HCT116 (cell line): Measurements from ENCODE around the gene ROR2. TPM values are rescaled to one million over a fixed set of nuclear protein-coding genes. Genes with fewer than 3 reads are reported as not detected.

Experiments used
- ATAC-seq: fragments of 200-7000 bp; cut with Tn5 transposase; 2 replicates; pipeline ENCODE4 v1.9.1; 2020; ENCODE audit warnings: mild to moderate bottlenecking, moderate library complexity
- BruUV-seq: library from RNA; stranded (reverse); fragments of 400-500 nt; replicated peaks from 2 replicates; lab custom pipeline; 2021; lab: Mats Ljungman, UMichigan
- CTCF ChIA-PET: fragments of 300-600 bp; sonication (Branson Sonifier 250); formaldehyde crosslinking; loops from one replicate; lab custom pipeline; 2021; ENCODE audit warnings: antibody characterized with exemption; lab: Charles Lee
- POLR2A ChIA-PET: fragments of 300-600, 350-600 bp; sonication (Branson Sonifier 250); formaldehyde crosslinking; loops from one replicate; lab custom pipeline; 2021; ENCODE audit warnings: antibody characterized with exemption; lab: Charles Lee
- RAD21 ChIA-PET, 2 experiments: fragments of 300-600 bp; sonication (Branson Sonifier 250); formaldehyde crosslinking; loops; one replicate each; lab custom pipeline; 2023; ENCODE audit warnings: low total read pairs in 2 of 2; ENCODE audit not compliant: uncharacterized antibody in 2 of 2, unreplicated experiment in 2 of 2, low non-redundant PET in 1 of 2; lab: Charles Lee
- DNase-seq: peaks from one replicate; pipeline ENCODE4 v3.0.0-alpha.2; 2010; ENCODE audit warnings: low read depth, low spot score
- H2AFZ ChIP-seq: fragments of 200-600 bp; shearing (Covaris generic), sonication (generic); 2 replicates; pipeline ENCODE4 v1.6.1; 2017; ENCODE audit warnings: low read depth, mixed run types, mixed read lengths, antibody characterized with exemption, low read length; ENCODE audit not compliant: poor library complexity, severe bottlenecking
- H3K27ac ChIP-seq: 2 replicates; pipeline ENCODE4 v1.5.1; 2012; ENCODE audit warnings: low read depth, low read length
- H3K27me3 ChIP-seq: fragments of 200-600 bp; sonication (generic); 2 replicates; pipeline ENCODE4 v1.6.1; 2016; ENCODE audit warnings: mixed run types, low read length, mixed read lengths; ENCODE audit not compliant: insufficient read depth
- H3K36me3 ChIP-seq, 2 experiments: fragments of 200-500 bp in 1 of 2; fragments of 200-600 bp in 1 of 2; sonication (Bioruptor generic) in 1 of 2; sonication (generic) in 1 of 2; 2 replicates each; pipeline versions ENCODE4 v1.5.1 to v1.6.1; 2014 to 2016; ENCODE audit warnings: low read length in 2 of 2, inconsistent platforms in 1 of 2, mixed read lengths in 1 of 2, mixed run types in 1 of 2; ENCODE audit not compliant: insufficient read depth in 2 of 2, control insufficient read depth in 1 of 2
- H3K4me1 ChIP-seq, 2 experiments: fragments of 200-600 bp in 1 of 2; sonication (generic) in 1 of 2; 2 replicates each; pipeline versions ENCODE4 v1.5.1 to v1.6.1; 2012 to 2017; ENCODE audit warnings: low read length in 2 of 2, inconsistent platforms in 1 of 2, mild to moderate bottlenecking in 1 of 2, mixed read lengths in 1 of 2, mixed run types in 1 of 2, moderate library complexity in 1 of 2; ENCODE audit not compliant: insufficient read depth in 2 of 2, control insufficient read depth in 1 of 2
- H3K4me2 ChIP-seq: fragments of 200-600 bp; sonication (generic); 2 replicates; pipeline ENCODE4 v1.6.1; 2017; ENCODE audit warnings: mixed run types, low read length, mixed read lengths
- H3K4me3 ChIP-seq, 2 experiments: fragments of 200-600 bp in 1 of 2; sonication (generic) in 1 of 2; replicated peaks in 1 of 2; 2 replicates each; pipeline ENCODE4 v1.5.1; 2011 to 2016; ENCODE audit warnings: low read length in 2 of 2, control low read depth in 1 of 2, low read depth in 1 of 2, mild to moderate bottlenecking in 1 of 2, mixed read lengths in 1 of 2, mixed run types in 1 of 2
- H3K79me2 ChIP-seq: fragments of 200-600 bp; sonication (generic); 2 replicates; pipeline ENCODE4 v1.6.1; 2017; ENCODE audit warnings: mild to moderate bottlenecking, mixed run types, low read length, moderate library complexity, mixed read lengths; ENCODE audit not compliant: insufficient read depth
- H3K9ac ChIP-seq: fragments of 200-600 bp; sonication (generic); 2 replicates; pipeline ENCODE4 v1.6.1; 2016; ENCODE audit warnings: low read length, mixed read lengths
- H3K9me2 ChIP-seq: fragments of 200-600 bp; sonication (generic), shearing (Covaris generic); 2 replicates; pipeline ENCODE4 v1.6.1; 2017; ENCODE audit warnings: mixed run types, mild to moderate bottlenecking, moderate library complexity; ENCODE audit not compliant: insufficient read depth
- H3K9me3 ChIP-seq, 2 experiments: fragments of 200-500 bp in 1 of 2; fragments of 200-600 bp in 1 of 2; sonication (Bioruptor generic) in 1 of 2; sonication (generic) in 1 of 2; 2 replicates each; pipeline ENCODE4 v1.6.1; 2014 to 2017; ENCODE audit warnings: low read length in 2 of 2, mixed read lengths in 2 of 2, inconsistent platforms in 1 of 2, low read depth in 1 of 2, mild to moderate bottlenecking in 1 of 2, mixed run types in 1 of 2, moderate library complexity in 1 of 2; ENCODE audit not compliant: control insufficient read depth in 1 of 2, insufficient read depth in 1 of 2
- H4K20me1 ChIP-seq: fragments of 200-600 bp; sonication (generic), shearing (Covaris generic); 2 replicates; pipeline ENCODE4 v1.6.1; 2017; ENCODE audit warnings: mixed run types, mild to moderate bottlenecking, moderate library complexity; ENCODE audit not compliant: insufficient read depth
- EGR1 ChIP-seq: IDR thresholded peaks from 2 replicates; pipeline ENCODE4 v1.6.1; 2012; ENCODE audit warnings: low read depth
- ELF1 ChIP-seq: IDR thresholded peaks from 2 replicates; pipeline ENCODE4 v1.6.1; 2012; ENCODE audit warnings: low read depth, borderline replicate concordance
- EZH2 ChIP-seq: fragments of 200-600 bp; sonication (generic); IDR thresholded peaks from 2 replicates; pipeline ENCODE4 v1.6.1; 2017; ENCODE audit warnings: antibody characterized with exemption, mixed run types
- FOSL1 ChIP-seq: IDR thresholded peaks from 2 replicates; pipeline ENCODE4 v1.6.1; 2012; ENCODE audit warnings: low read depth
- JUND ChIP-seq: IDR thresholded peaks from 2 replicates; pipeline ENCODE4 v1.6.1; 2012
- POLR2A ChIP-seq: IDR thresholded peaks from 2 replicates; pipeline ENCODE4 v1.7.0; 2011; ENCODE audit warnings: borderline replicate concordance; ENCODE audit not compliant: insufficient read depth, insufficient read length; ENCODE audit errors: extremely low read depth
- RAD21 ChIP-seq: IDR thresholded peaks from 2 replicates; pipeline ENCODE4 v1.6.1; 2012; ENCODE audit warnings: low read depth, mild to moderate bottlenecking
- SIN3A ChIP-seq: IDR thresholded peaks from 2 replicates; pipeline ENCODE4 v1.6.1; 2012; ENCODE audit warnings: low read depth
- SRF ChIP-seq: IDR thresholded peaks from 2 replicates; pipeline ENCODE4 v1.6.1; 2012; ENCODE audit warnings: low read depth
- TCF7L2 ChIP-seq: IDR thresholded peaks from 2 replicates; pipeline ENCODE4 v1.7.0; 2011; ENCODE audit warnings: borderline replicate concordance, inconsistent platforms; ENCODE audit not compliant: insufficient read depth, insufficient read length; ENCODE audit errors: extremely low read depth
- intact Hi-C: fragments of 100-400 bp; cut with micrococcal nuclease; formaldehyde crosslinking; loops from 2 replicates; pipeline ENCODE4 v1.10.0; 2022
- total RNA-seq: library from RNA; stranded (reverse); gene quantifications from one replicate; pipeline ENCODE4 v1.2.1, GENCODE V29; 2021; ENCODE audit not compliant: unreplicated experiment
- TF ChIP-seq, protein P1 (sequence below), 3 experiments: fragments of 200-600 bp in 1 of 3; sonication (generic) in 1 of 3; IDR thresholded peaks in 2 of 3; conservative IDR thresholded peaks in 1 of 3; 2 replicates each; pipeline ENCODE4 v1.5.1; 2012 to 2017; ENCODE audit warnings: low read depth in 2 of 3, low read length in 2 of 3, antibody characterized with exemption in 1 of 3, borderline replicate concordance in 1 of 3, control low read depth in 1 of 3, mild to moderate bottlenecking in 1 of 3, mixed read lengths in 1 of 3, mixed run types in 1 of 3, moderate library complexity in 1 of 3; ENCODE audit not compliant: insufficient read depth in 1 of 3
- TF ChIP-seq, protein P2 (sequence below): IDR thresholded peaks from 2 replicates; pipeline ENCODE4 v1.6.1; 2012; ENCODE audit warnings: low read depth
- TF ChIP-seq, protein P3 (sequence below): IDR thresholded peaks from 2 replicates; pipeline ENCODE4 v1.6.1; 2012
- TF ChIP-seq, protein P4 (sequence below): IDR thresholded peaks from 2 replicates; pipeline ENCODE4 v1.6.1; 2011; ENCODE audit warnings: mild to moderate bottlenecking, low read length, moderate library complexity; ENCODE audit not compliant: insufficient replicate concordance; ENCODE audit errors: extremely low read depth
- TF ChIP-seq, protein P5 (sequence below): IDR thresholded peaks from 2 replicates; pipeline ENCODE4 v1.6.1; 2012

The ROR2 gene
- total RNA-seq, 1 experiment from 2014 or later, result 15.7 TPM

DNA sequence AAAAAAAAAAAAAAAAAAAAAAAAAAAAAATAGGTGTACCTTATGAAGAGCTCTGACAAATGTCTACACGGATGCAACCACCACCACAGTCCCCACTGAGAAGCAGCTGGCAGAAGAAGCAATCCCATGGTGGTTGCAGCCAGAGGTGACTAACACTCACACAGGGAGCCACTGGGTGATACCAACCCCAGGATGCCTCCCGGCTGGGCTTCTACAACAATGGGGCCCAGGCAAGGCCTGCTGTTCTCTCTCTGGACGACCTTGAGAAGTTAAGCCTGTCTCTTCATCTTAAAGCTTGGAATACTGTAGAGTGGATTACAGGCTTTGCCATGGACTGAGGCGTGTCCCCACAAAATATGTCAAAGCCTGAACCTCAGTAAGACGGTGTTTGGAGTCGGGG, 104.1 kb downstream of the ROR2 start:
- Histone ChIP-seq H3K27me3 (no peaks in the 10 kb centered on the region), H3K9ac (no peak overlapping the region), H4K20me1 (no peaks in the 10 kb centered on the region), H3K9me2 (no peaks in the 10 kb centered on the region), H3K4me3 (no peak overlapping the region), H3K9me3 (no peaks in the 10 kb centered on the region), H3K36me3 (no peaks in the 10 kb centered on the region), H3K79me2 (no peaks in the 10 kb centered on the region), H2AFZ (no peak overlapping the region), H3K4me2 (no peak overlapping the region), H3K27ac (no peak overlapping the region), H3K4me1 (no peaks in the 10 kb centered on the region)
- RAD21 ChIA-PET, result no interaction called here
- TF ChIP-seq TCF7L2 (no peak), POLR2A (no peak), RAD21 (no peak), SIN3A (no peak), JUND (no peak), ELF1 (no peak), SRF (no peak), EGR1 (no peak), EZH2 (no peak), FOSL1 (no peak)
- TF ChIP-seq, protein P1, sequence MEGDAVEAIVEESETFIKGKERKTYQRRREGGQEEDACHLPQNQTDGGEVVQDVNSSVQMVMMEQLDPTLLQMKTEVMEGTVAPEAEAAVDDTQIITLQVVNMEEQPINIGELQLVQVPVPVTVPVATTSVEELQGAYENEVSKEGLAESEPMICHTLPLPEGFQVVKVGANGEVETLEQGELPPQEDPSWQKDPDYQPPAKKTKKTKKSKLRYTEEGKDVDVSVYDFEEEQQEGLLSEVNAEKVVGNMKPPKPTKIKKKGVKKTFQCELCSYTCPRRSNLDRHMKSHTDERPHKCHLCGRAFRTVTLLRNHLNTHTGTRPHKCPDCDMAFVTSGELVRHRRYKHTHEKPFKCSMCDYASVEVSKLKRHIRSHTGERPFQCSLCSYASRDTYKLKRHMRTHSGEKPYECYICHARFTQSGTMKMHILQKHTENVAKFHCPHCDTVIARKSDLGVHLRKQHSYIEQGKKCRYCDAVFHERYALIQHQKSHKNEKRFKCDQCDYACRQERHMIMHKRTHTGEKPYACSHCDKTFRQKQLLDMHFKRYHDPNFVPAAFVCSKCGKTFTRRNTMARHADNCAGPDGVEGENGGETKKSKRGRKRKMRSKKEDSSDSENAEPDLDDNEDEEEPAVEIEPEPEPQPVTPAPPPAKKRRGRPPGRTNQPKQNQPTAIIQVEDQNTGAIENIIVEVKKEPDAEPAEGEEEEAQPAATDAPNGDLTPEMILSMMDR (IDR thresholded peaks at IDR 0.05 in 2 of 3, conservative IDR thresholded peaks at IDR 0.05 in 1 of 3; ENCODE audit: borderline replicate concordance in 1 of 3, insufficient read depth in 1 of 3, low read depth in 2 of 3, low read length in 2 of 3), result no peak
- TF ChIP-seq, protein P2, sequence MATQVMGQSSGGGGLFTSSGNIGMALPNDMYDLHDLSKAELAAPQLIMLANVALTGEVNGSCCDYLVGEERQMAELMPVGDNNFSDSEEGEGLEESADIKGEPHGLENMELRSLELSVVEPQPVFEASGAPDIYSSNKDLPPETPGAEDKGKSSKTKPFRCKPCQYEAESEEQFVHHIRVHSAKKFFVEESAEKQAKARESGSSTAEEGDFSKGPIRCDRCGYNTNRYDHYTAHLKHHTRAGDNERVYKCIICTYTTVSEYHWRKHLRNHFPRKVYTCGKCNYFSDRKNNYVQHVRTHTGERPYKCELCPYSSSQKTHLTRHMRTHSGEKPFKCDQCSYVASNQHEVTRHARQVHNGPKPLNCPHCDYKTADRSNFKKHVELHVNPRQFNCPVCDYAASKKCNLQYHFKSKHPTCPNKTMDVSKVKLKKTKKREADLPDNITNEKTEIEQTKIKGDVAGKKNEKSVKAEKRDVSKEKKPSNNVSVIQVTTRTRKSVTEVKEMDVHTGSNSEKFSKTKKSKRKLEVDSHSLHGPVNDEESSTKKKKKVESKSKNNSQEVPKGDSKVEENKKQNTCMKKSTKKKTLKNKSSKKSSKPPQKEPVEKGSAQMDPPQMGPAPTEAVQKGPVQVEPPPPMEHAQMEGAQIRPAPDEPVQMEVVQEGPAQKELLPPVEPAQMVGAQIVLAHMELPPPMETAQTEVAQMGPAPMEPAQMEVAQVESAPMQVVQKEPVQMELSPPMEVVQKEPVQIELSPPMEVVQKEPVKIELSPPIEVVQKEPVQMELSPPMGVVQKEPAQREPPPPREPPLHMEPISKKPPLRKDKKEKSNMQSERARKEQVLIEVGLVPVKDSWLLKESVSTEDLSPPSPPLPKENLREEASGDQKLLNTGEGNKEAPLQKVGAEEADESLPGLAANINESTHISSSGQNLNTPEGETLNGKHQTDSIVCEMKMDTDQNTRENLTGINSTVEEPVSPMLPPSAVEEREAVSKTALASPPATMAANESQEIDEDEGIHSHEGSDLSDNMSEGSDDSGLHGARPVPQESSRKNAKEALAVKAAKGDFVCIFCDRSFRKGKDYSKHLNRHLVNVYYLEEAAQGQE, result no peak
- TF ChIP-seq, protein P3, sequence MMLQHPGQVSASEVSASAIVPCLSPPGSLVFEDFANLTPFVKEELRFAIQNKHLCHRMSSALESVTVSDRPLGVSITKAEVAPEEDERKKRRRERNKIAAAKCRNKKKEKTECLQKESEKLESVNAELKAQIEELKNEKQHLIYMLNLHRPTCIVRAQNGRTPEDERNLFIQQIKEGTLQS, result no peak
- TF ChIP-seq, protein P4, sequence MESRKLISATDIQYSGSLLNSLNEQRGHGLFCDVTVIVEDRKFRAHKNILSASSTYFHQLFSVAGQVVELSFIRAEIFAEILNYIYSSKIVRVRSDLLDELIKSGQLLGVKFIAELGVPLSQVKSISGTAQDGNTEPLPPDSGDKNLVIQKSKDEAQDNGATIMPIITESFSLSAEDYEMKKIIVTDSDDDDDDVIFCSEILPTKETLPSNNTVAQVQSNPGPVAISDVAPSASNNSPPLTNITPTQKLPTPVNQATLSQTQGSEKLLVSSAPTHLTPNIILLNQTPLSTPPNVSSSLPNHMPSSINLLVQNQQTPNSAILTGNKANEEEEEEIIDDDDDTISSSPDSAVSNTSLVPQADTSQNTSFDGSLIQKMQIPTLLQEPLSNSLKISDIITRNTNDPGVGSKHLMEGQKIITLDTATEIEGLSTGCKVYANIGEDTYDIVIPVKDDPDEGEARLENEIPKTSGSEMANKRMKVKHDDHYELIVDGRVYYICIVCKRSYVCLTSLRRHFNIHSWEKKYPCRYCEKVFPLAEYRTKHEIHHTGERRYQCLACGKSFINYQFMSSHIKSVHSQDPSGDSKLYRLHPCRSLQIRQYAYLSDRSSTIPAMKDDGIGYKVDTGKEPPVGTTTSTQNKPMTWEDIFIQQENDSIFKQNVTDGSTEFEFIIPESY, result no peak
- TF ChIP-seq, protein P5, sequence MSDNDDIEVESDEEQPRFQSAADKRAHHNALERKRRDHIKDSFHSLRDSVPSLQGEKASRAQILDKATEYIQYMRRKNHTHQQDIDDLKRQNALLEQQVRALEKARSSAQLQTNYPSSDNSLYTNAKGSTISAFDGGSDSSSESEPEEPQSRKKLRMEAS, result no peak
- CTCF ChIA-PET, result no interaction called here
- intact Hi-C loops, result no loop called here
- no TSS peak for BruUV-seq
- DNase-seq (no peak), ATAC-seq (no peak)
- POLR2A ChIA-PET, result no interaction called here
